Progenitor cell of endocrine pancreas (in vitro differentiated cells): ENCODE data around the gene ROPN1L. TPM values are rescaled to one million over a fixed set of nuclear protein-coding genes. Genes with fewer than 3 reads are reported as not detected.

ENCODE experiments used
- DNase-seq: peaks from one replicate; pipeline ENCODE4 v3.0.0; 2021; ENCODE audit warnings: low spot score; ENCODE audit not compliant: unreplicated experiment
- H3K27ac Mint-ChIP-seq: 2 replicates; pipeline ENCODE4 v1.8.0; 2021; ENCODE audit warnings: mild to moderate bottlenecking, moderate library complexity, mixed read lengths
- H3K27me3 Mint-ChIP-seq: 2 replicates; pipeline ENCODE4 v1.8.0; 2021; ENCODE audit warnings: mixed read lengths
- H3K36me3 Mint-ChIP-seq: 2 replicates; pipeline ENCODE4 v1.8.0; 2022; ENCODE audit warnings: mixed read lengths; ENCODE audit not compliant: insufficient read depth
- H3K4me1 Mint-ChIP-seq: 2 replicates; pipeline ENCODE4 v1.8.0; 2021; ENCODE audit warnings: low read depth, mixed read lengths
- H3K4me3 Mint-ChIP-seq: 2 replicates; pipeline ENCODE4 v1.8.0; 2021; ENCODE audit warnings: low read depth, mild to moderate bottlenecking, moderate library complexity, mixed read lengths
- H3K9me3 Mint-ChIP-seq: 2 replicates; pipeline ENCODE4 v1.8.0; 2021; ENCODE audit warnings: low read depth, mixed read lengths
- total RNA-seq: library from RNA; stranded (reverse); gene quantifications from 2 replicates; pipeline ENCODE4 v1.2.1, GENCODE V29; 2021
- TF ChIP-seq, protein P1 (sequence below): fragments of 200-600 bp; sonication (generic); IDR thresholded peaks from one replicate; pipeline ENCODE4 v1.5.0; 2021; ENCODE audit warnings: antibody characterized with exemption, mild to moderate bottlenecking; ENCODE audit not compliant: unreplicated experiment

Gene ROPN1L
- total RNA-seq, 1 donor from 2014 or later: 0.43 TPM

DNA sequence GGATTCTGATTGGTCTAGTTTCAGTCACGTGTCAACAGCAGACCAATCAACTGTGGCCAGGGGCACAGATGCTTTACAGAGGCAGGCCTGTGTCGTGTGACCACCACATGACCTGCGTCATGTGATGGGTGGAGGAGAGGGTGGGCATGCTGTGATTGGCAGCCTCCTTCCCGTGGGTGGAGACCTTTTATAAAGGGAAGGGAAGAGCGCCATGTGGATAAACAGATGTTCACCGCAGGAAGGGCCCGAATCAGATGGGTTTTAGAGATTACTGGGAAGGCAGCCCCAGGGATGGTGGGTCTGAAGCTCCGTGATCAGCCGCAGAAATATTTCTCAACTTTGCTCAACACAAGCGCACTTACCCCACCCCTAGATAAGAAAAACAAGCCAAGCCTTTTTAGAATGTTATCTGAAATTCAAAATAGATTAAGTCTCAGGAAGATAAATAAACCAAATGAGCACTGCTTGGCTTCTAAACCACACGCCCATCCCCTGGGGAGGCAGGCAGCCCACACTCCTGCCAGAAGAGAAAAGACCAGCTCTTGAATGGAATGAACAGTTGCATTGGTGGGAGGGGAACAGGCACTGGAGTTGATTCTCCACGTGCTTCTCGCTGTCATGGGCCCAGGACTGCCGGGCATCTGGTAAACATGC lies 43.6 kb downstream of the ROPN1L start:
- DNase-seq: no peak
- TF ChIP-seq, protein P1, sequence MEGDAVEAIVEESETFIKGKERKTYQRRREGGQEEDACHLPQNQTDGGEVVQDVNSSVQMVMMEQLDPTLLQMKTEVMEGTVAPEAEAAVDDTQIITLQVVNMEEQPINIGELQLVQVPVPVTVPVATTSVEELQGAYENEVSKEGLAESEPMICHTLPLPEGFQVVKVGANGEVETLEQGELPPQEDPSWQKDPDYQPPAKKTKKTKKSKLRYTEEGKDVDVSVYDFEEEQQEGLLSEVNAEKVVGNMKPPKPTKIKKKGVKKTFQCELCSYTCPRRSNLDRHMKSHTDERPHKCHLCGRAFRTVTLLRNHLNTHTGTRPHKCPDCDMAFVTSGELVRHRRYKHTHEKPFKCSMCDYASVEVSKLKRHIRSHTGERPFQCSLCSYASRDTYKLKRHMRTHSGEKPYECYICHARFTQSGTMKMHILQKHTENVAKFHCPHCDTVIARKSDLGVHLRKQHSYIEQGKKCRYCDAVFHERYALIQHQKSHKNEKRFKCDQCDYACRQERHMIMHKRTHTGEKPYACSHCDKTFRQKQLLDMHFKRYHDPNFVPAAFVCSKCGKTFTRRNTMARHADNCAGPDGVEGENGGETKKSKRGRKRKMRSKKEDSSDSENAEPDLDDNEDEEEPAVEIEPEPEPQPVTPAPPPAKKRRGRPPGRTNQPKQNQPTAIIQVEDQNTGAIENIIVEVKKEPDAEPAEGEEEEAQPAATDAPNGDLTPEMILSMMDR: no peak
- H3K4me1 Mint-ChIP-seq: peaks cover 19% of the 10 kb centered on the region
- no peaks in the 10 kb centered on the region for H3K36me3 Mint-ChIP-seq
- H3K27ac Mint-ChIP-seq: peak overlapping the region; percentile 35
- no peak overlapping the region for H3K4me3 Mint-ChIP-seq
- peaks cover 44% of the 10 kb centered on the region for H3K27me3 Mint-ChIP-seq
- peaks cover 3% of the 10 kb centered on the region for H3K9me3 Mint-ChIP-seq

GRCh38 chr5:10485897-10486296 lies 44.2 kb downstream of the ROPN1L start:
- no peak overlapping the region for H3K4me3 Mint-ChIP-seq
- H3K27me3 Mint-ChIP-seq: peaks cover 49% of the 10 kb centered on the region
- TF ChIP-seq, protein P1: no peak
- peaks cover 17% of the 10 kb centered on the region for H3K4me1 Mint-ChIP-seq
- H3K27ac Mint-ChIP-seq: no peak overlapping the region
- H3K9me3 Mint-ChIP-seq: peaks cover 3% of the 10 kb centered on the region
- H3K36me3 Mint-ChIP-seq: no peaks in the 10 kb centered on the region
- DNase-seq: no peak

GRCh38 chr5:10486511-10487344 lies 45.0 kb downstream of the ROPN1L start:
- H3K4me1 Mint-ChIP-seq: peaks cover 10% of the 10 kb centered on the region
- H3K27ac Mint-ChIP-seq: no peak overlapping the region
- DNase-seq: no peak
- no peaks in the 10 kb centered on the region for H3K36me3 Mint-ChIP-seq
- TF ChIP-seq, protein P1: no peak
- peaks cover 55% of the 10 kb centered on the region for H3K27me3 Mint-ChIP-seq
- no peak overlapping the region for H3K4me3 Mint-ChIP-seq
- H3K9me3 Mint-ChIP-seq: peaks cover 3% of the 10 kb centered on the region

DNA sequence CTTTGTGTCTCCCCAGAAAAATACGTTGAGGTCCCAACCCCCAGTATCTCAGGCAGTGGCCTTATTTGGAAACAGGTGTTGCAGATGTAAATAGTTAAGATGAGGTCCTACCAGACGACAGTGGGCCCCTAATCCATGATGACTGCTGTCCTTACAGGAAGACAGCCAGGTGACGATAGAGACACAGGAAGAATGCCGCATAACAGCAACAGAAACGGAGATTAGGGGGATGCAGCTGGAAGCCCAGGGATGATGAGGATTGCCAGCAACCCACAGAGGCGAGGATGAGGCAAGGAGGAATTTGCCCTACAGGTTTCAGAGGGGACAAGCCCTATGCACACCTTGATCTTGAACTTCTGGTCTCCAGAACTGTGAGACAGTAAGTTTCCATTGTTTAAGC lies 46.5 kb downstream of the ROPN1L start:
- H3K27me3 Mint-ChIP-seq: peaks cover 47% of the 10 kb centered on the region
- no peak for DNase-seq
- no peaks in the 10 kb centered on the region for H3K36me3 Mint-ChIP-seq
- H3K4me1 Mint-ChIP-seq: peaks cover 10% of the 10 kb centered on the region
- H3K4me3 Mint-ChIP-seq: no peak overlapping the region
- peaks cover 3% of the 10 kb centered on the region for H3K9me3 Mint-ChIP-seq
- H3K27ac Mint-ChIP-seq: no peak overlapping the region
- TF ChIP-seq, protein P1: no peak

- Mint-ChIP-seq H3K4me1 (peaks cover 6% of the 10 kb centered on the region), H3K9me3 (peaks cover 7% of the 10 kb centered on the region), H3K36me3 (no peaks in the 10 kb centered on the region), H3K27me3 (peaks cover 33% of the 10 kb centered on the region), H3K27ac (no peak overlapping the region), H3K4me3 (no peak overlapping the region)
- no peak for DNase-seq
- TF ChIP-seq, protein P1: no peak
Observed at GRCh38 chr5:10489810-10490426, 48.2 kb downstream of the ROPN1L start.
